Activated CD8-positive, alpha-beta memory T cell treated with anti-CD3 and anti-CD28 coated beads, Interleukin-2, amount 10 ng/mL, durations not matched to agents 7 days and 5 days (primary cell): Measurements from ENCODE around the gene MYO1E. TPM values are rescaled to one million over a fixed set of nuclear protein-coding genes. Genes with fewer than 3 reads are reported as not detected.

Experiments
- ATAC-seq: fragments of 150-1000 bp; cut with Tn5 transposase; one replicate; pipeline ENCODE4 v1.10.0; 2021; ENCODE audit warnings: moderate library complexity
- CTCF ChIA-PET: fragments of 350-600 bp; sonication (Branson Sonifier 250); formaldehyde crosslinking; loops from one replicate; lab custom pipeline; 2021; ENCODE audit warnings: antibody characterized with exemption; lab: Charles Lee
- DNase-seq: peaks from one replicate; pipeline ENCODE4 v3.0.0-alpha.2; 2020
- H3K27ac Mint-ChIP-seq: one replicate; pipeline ENCODE4 v1.8.0; 2021; ENCODE audit warnings: mild to moderate bottlenecking, mixed read lengths
- H3K27me3 Mint-ChIP-seq: one replicate; pipeline ENCODE4 v1.8.0; 2021; ENCODE audit warnings: mixed read lengths
- H3K36me3 Mint-ChIP-seq: one replicate; pipeline ENCODE4 v1.8.0; 2021; ENCODE audit warnings: mild to moderate bottlenecking, mixed read lengths
- H3K4me1 Mint-ChIP-seq: one replicate; pipeline ENCODE4 v1.8.0; 2021; ENCODE audit warnings: mixed read lengths
- H3K4me3 Mint-ChIP-seq: one replicate; pipeline ENCODE4 v1.8.0; 2021; ENCODE audit warnings: mild to moderate bottlenecking, moderate library complexity, mixed read lengths
- H3K9me3 Mint-ChIP-seq: one replicate; pipeline ENCODE4 v1.8.0; 2022; ENCODE audit warnings: low read depth, mixed read lengths
- total RNA-seq, 2 experiments: library from RNA; stranded (reverse); gene quantifications; one replicate each; pipeline ENCODE4 v1.2.3, GENCODE V29; 2021

The MYO1E gene
- total RNA-seq, 2 experiments from 2014 or later: 60.3 to 224 TPM

- Mint-ChIP-seq H3K4me3 (no peak overlapping the region), H3K9me3 (peaks cover 5% of the 10 kb centered on the region), H3K4me1 (peaks cover 17% of the 10 kb centered on the region), H3K27me3 (peaks cover 22% of the 10 kb centered on the region), H3K36me3 (peaks cover 14% of the 10 kb centered on the region), H3K27ac (no peak overlapping the region)
- CTCF ChIA-PET: interaction anchor here (0.7 kb wide), 1 partner anchor 1157 kb away, joined by 3 read pairs; no protein-coding TSS in a partner anchor
- no peak for ATAC-seq
- no peak for DNase-seq
Observed at GRCh38 chr15:59321000-59321689, 51.5 kb downstream of the MYO1E start.

GRCh38 chr15:59317211-59317610 is 55.5 kb downstream of the MYO1E start:
- peaks cover 5% of the 10 kb centered on the region for H3K9me3 Mint-ChIP-seq
- H3K4me1 Mint-ChIP-seq: peaks cover 23% of the 10 kb centered on the region
- CTCF ChIA-PET: interaction anchor here (1.6 kb wide), 1 partner anchor 17 kb away, joined by 4 read pairs; no protein-coding TSS in a partner anchor
- ATAC-seq (no peak), DNase-seq (no peak)
- H3K27ac Mint-ChIP-seq: no peak overlapping the region
- H3K4me3 Mint-ChIP-seq: no peak overlapping the region
- peaks cover 9% of the 10 kb centered on the region for H3K27me3 Mint-ChIP-seq
- H3K36me3 Mint-ChIP-seq: peaks cover 14% of the 10 kb centered on the region

DNA sequence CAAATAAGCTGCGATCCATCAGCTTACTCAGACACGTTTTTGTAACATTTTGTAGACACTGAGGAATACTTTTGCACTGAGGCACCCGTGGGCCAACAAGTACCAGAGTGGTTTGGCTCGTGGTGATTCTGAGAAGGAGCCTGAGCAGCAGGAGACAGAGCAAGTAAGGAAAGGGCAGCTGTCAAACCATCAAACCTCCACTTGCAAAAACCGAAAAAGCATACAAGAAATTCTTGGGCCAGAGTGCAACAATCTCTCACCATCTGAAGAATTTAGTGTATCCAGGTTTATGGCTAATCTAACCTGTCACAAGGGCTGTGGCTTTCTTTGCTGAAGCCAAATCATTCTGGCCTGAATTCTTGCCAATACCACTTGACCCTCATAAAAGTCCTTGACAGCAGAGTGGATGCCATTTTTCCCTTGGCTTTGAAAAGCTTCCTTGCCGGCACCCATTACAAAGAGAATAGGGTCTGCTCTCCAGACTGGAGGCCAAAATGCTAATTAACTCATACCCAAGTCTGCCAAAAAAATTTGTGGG is 56.7 kb downstream of the MYO1E start:
- Mint-ChIP-seq H3K4me3 (no peak overlapping the region), H3K27ac (no peak overlapping the region), H3K36me3 (peaks cover 9% of the 10 kb centered on the region), H3K9me3 (peaks cover under 1% of the 10 kb centered on the region), H3K27me3 (peaks cover 10% of the 10 kb centered on the region), H3K4me1 (peaks cover 18% of the 10 kb centered on the region)
- no peak for ATAC-seq
- DNase-seq: peak; percentile 44
- CTCF ChIA-PET: interaction anchor here (0.9 to 2.0 kb wide), 4 partner anchors 11 to 164 kb away, joined by 3 to 6 read pairs (median 4); no protein-coding TSS in a partner anchor

GRCh38 chr15:59313641-59314332 is 58.9 kb downstream of the MYO1E start:
- CTCF ChIA-PET: interaction anchor here (1.1 to 1.3 kb wide), 2 partner anchors 15 to 29 kb away, joined by 3 read pairs; no protein-coding TSS in a partner anchor
- Mint-ChIP-seq H3K36me3 (peaks cover 3% of the 10 kb centered on the region), H3K4me1 (peaks cover 17% of the 10 kb centered on the region), H3K9me3 (no peaks in the 10 kb centered on the region), H3K27ac (no peak overlapping the region), H3K27me3 (peaks cover 12% of the 10 kb centered on the region), H3K4me3 (no peak overlapping the region)
- DNase-seq (no peak), ATAC-seq (no peak)

DNA sequence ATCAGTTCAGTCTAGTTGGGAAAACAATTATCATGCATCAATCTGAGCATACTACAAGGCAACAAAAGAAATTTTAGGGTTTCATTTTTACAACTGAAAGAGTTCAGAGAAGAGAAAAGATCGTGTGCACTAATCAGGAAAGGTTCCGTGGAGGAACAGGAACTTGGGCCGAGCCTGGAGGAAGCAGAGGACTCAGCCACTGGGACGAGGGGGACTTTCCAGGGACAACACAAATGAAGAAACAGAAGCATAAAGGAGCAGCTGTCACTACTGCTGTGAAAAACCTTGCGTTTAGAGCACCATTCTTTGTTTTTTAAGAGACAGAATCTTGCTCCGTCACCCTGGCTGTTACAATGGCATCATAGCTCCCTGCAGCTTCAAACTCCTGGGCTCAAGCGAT is 60.5 kb downstream of the MYO1E start:
- Mint-ChIP-seq H3K36me3 (no peaks in the 10 kb centered on the region), H3K9me3 (no peaks in the 10 kb centered on the region), H3K4me3 (no peak overlapping the region), H3K27me3 (peaks cover 10% of the 10 kb centered on the region), H3K4me1 (peaks cover 17% of the 10 kb centered on the region), H3K27ac (no peak overlapping the region)
- CTCF ChIA-PET: no interaction called here
- ATAC-seq (no peak), DNase-seq (no peak)

DNA sequence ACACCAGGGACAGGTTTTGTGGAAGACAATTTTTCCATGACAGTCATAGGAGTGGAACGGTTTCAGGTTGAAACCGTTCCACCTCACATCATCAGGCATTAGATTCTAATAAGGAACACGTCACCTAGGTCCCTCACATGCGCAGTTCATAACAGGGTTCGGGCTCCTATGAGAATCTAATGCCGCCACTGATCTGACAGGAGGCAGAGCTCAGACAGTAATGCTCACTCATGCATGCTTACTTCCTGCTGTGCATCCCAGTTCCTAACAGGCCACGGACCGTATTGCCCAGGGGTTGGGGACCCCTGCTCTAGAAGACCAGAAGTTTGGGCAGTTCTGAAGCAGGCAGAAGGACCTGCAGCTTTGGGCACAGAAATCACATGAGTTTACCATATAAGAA is 61.5 kb downstream of the MYO1E start:
- ATAC-seq: no peak
- CTCF ChIA-PET: interaction anchor here (0.6 kb wide), 1 partner anchor 77 kb away, joined by 6 read pairs; no protein-coding TSS in a partner anchor
- Mint-ChIP-seq H3K27ac (no peak overlapping the region), H3K36me3 (no peaks in the 10 kb centered on the region), H3K4me1 (peaks cover 13% of the 10 kb centered on the region), H3K4me3 (no peak overlapping the region), H3K9me3 (no peaks in the 10 kb centered on the region), H3K27me3 (peaks cover 10% of the 10 kb centered on the region)
- DNase-seq: no peak

GRCh38 chr15:59309405-59309804 is 63.3 kb downstream of the MYO1E start:
- H3K4me1 Mint-ChIP-seq: peaks cover 10% of the 10 kb centered on the region
- DNase-seq: no peak
- H3K36me3 Mint-ChIP-seq: no peaks in the 10 kb centered on the region
- H3K9me3 Mint-ChIP-seq: no peaks in the 10 kb centered on the region
- no peak for ATAC-seq
- CTCF ChIA-PET: interaction anchor here (0.6 to 1.3 kb wide), 2 partner anchors 9 to 105 kb away, joined by 3 read pairs; no protein-coding TSS in a partner anchor
- peaks cover 10% of the 10 kb centered on the region for H3K27me3 Mint-ChIP-seq
- no peak overlapping the region for H3K27ac Mint-ChIP-seq
- H3K4me3 Mint-ChIP-seq: no peak overlapping the region

GRCh38 chr15:59307165-59307537 is 65.5 kb downstream of the MYO1E start:
- no peak for ATAC-seq

GRCh38 chr15:59306520-59307164 is 66.0 kb downstream of the MYO1E start:
- Mint-ChIP-seq H3K4me1 (peaks cover 30% of the 10 kb centered on the region), H3K27ac (no peak overlapping the region), H3K9me3 (no peaks in the 10 kb centered on the region), H3K4me3 (no peak overlapping the region), H3K27me3 (peaks cover 5% of the 10 kb centered on the region), H3K36me3 (peaks cover 5% of the 10 kb centered on the region)
- DNase-seq: no peak
- CTCF ChIA-PET: interaction anchor here (1.2 to 1.4 kb wide), 2 partner anchors 39 to 60 kb away, joined by 3 read pairs; no protein-coding TSS in a partner anchor
- no peak for ATAC-seq

More at GRCh38 chr15:59307165-59307537, 65.5 kb downstream of the MYO1E start:
- Mint-ChIP-seq H3K4me3 (no peak overlapping the region), H3K27ac (no peak overlapping the region), H3K4me1 (peaks cover 28% of the 10 kb centered on the region), H3K27me3 (peaks cover 10% of the 10 kb centered on the region), H3K9me3 (no peaks in the 10 kb centered on the region), H3K36me3 (peaks cover 2% of the 10 kb centered on the region)
- no peak for DNase-seq
- CTCF ChIA-PET: interaction anchor here (1.2 kb wide), 1 partner anchor 60 kb away, joined by 3 read pairs; no protein-coding TSS in a partner anchor

- H3K9me3 Mint-ChIP-seq: no peaks in the 10 kb centered on the region
- DNase-seq (no peak), ATAC-seq (no peak)
- H3K27ac Mint-ChIP-seq: no peak overlapping the region
- peaks cover 4% of the 10 kb centered on the region for H3K27me3 Mint-ChIP-seq
- peaks cover 47% of the 10 kb centered on the region for H3K4me1 Mint-ChIP-seq
- CTCF ChIA-PET: interaction anchor here (1.1 kb wide), 1 partner anchor 58 kb away, joined by 3 read pairs; no protein-coding TSS in a partner anchor
- H3K36me3 Mint-ChIP-seq: peaks cover 9% of the 10 kb centered on the region
- no peak overlapping the region for H3K4me3 Mint-ChIP-seq
Observed at GRCh38 chr15:59304807-59305206, 67.9 kb downstream of the MYO1E start.

DNA sequence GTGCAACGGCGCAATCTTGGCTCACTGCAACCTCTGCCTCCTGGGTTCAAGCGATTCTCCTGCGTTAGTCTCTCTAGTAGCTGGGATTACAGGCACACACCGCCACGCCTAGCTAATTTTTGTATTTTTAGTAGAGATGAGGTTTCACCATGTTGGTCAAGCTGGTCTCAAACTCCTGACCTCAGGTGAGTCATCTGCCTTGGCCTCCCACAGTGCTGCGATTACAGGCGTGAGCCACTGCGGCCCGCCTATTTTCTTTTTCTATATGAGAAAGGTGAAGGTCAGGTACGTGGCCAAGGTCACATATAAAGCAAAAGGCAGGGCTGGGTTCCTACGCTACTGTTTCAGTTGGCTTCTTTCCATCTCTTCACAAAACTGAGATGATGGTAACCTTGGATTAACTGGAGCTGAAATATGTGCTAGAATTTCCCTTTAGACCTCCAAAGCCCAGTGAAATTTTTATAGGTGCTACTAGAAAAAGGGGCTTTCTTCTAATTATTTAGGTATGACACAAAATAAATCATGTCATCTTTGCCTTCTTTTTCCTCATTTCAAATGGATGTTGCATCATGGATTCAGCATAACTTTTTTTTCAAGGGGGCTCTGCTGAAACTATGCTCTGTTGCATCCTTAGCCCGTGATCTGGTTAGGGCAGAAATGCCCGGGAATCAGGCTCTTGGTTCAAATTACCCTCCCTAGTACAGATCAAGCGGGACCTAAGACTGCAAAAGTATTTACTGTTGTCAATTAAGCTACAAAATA is 68.5 kb downstream of the MYO1E start:
- Mint-ChIP-seq H3K36me3 (peaks cover 9% of the 10 kb centered on the region), H3K4me3 (no peak overlapping the region), H3K27me3 (no peaks in the 10 kb centered on the region), H3K27ac (no peak overlapping the region), H3K4me1 (peaks cover 53% of the 10 kb centered on the region), H3K9me3 (no peaks in the 10 kb centered on the region)
- CTCF ChIA-PET: no interaction called here
- ATAC-seq (no peak), DNase-seq (no peak)

DNA sequence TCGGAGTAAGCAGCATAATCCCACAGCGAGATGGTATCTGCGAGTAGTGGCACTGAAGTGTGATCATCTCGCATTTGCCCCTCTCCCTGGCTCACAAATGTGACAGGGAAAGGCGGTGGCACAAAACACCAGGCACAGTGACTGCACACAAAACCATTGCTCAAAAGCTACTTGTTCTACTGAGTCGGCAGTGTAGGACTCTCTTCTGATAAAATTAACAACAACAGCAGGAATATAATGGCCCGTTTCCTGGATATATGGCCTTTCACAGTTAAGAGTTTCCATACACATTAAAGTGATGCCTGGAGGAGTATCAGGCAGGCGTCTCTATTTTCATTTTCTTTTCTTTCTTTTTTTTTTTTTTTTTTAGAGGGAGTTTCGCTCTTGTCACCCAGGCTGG is 69.0 kb downstream of the MYO1E start:
- DNase-seq (no peak), ATAC-seq (no peak)
- Mint-ChIP-seq H3K4me3 (no peak overlapping the region), H3K9me3 (no peaks in the 10 kb centered on the region), H3K36me3 (peaks cover 9% of the 10 kb centered on the region), H3K27ac (peak overlapping the region; percentile 16), H3K27me3 (no peaks in the 10 kb centered on the region), H3K4me1 (peaks cover 59% of the 10 kb centered on the region)
- CTCF ChIA-PET: no interaction called here
